HEK293 (cell line): ENCODE data around the gene RNF126.

Experiments used
- CTCF ChIA-PET: fragments of 350-600 bp; formaldehyde crosslinking; extraction: SDS; loops from one replicate; lab custom pipeline; 2021; ENCODE audit warnings: antibody characterized with exemption; lab: Yijun Ruan, JAX
- POLR2A ChIA-PET: fragments of 300-600 bp; formaldehyde crosslinking; extraction: SDS; loops from one replicate; lab custom pipeline; 2020; ENCODE audit warnings: antibody characterized with exemption, inconsistent platforms; lab: Yijun Ruan, JAX
- H3K27ac ChIP-seq: fragments of 200-500 bp; sonication (Bioruptor generic); 2 replicates; pipeline ENCODE4 v1.5.1; 2014; ENCODE audit warnings: low read depth, low read length, control low read depth, inconsistent platforms; ENCODE audit errors: extremely low read depth
- H3K36me3 ChIP-seq, 2 experiments: fragments of 200-500 bp in 1 of 2; sonication (Bioruptor generic) in 1 of 2; 1 replicate in 1 of 2; 2 replicates in 1 of 2; pipeline ENCODE4 v1.5.1; 2014 to 2017; ENCODE audit warnings: inconsistent platforms in 2 of 2, low read length in 2 of 2; ENCODE audit not compliant: control insufficient read depth in 2 of 2, insufficient read depth in 1 of 2
- H3K4me1 ChIP-seq: fragments of 200-500 bp; sonication (Bioruptor generic); 2 replicates; pipeline ENCODE4 v1.5.1; 2014; ENCODE audit warnings: mild to moderate bottlenecking, low read length, inconsistent platforms; ENCODE audit not compliant: control insufficient read depth, insufficient read depth
- H3K4me3 ChIP-seq: 2 replicates; pipeline ENCODE4 v1.5.1; 2011; ENCODE audit warnings: low read depth, mild to moderate bottlenecking, control low read depth, low read length, moderate library complexity
- H3K9me3 ChIP-seq: fragments of 200-500 bp; sonication (Bioruptor generic); 2 replicates; pipeline ENCODE4 v1.5.1; 2014; ENCODE audit warnings: low read depth, low read length, inconsistent platforms; ENCODE audit not compliant: control insufficient read depth, insufficient read depth
- BCL11B ChIP-seq: fragments of 450-650 bp; formaldehyde crosslinking; IDR thresholded peaks from 2 replicates; pipeline ENCODE4 v1.5.1; 2016; ENCODE audit warnings: low read depth, missing biosample characterization, missing genetic modification characterization
- KLF10 ChIP-seq: fragments of 450-650 bp; IDR thresholded peaks from 2 replicates; pipeline ENCODE4 v1.5.1; 2018; ENCODE audit warnings: missing biosample characterization, mild to moderate bottlenecking, missing genetic modification characterization
- KLF17 ChIP-seq: fragments of 450-650 bp; formaldehyde crosslinking; IDR thresholded peaks from 2 replicates; pipeline ENCODE4 v1.5.1; 2016; ENCODE audit warnings: missing biosample characterization, missing genetic modification characterization
- KLF8 ChIP-seq: fragments of 450-650 bp; formaldehyde crosslinking; IDR thresholded peaks from 2 replicates; pipeline ENCODE4 v1.5.1; 2016; ENCODE audit warnings: missing biosample characterization, missing genetic modification characterization
- MEIS1 ChIP-seq: sonication (generic); formaldehyde crosslinking; IDR thresholded peaks from 2 replicates; pipeline ENCODE4 v1.8.1; 2022; ENCODE audit warnings: missing genetic modification reagents, mild to moderate bottlenecking, borderline replicate concordance
- PBX3 ChIP-seq: sonication (generic); formaldehyde crosslinking; IDR thresholded peaks from 2 replicates; pipeline ENCODE4 v1.8.1; 2022; ENCODE audit warnings: mild to moderate bottlenecking, moderate library complexity, missing genetic modification reagents
- TRIM28 ChIP-seq: IDR thresholded peaks from 2 replicates; pipeline ENCODE4 v1.6.1; 2011; ENCODE audit warnings: low read length, control low read depth, borderline replicate concordance
- ZEB2 ChIP-seq: fragments of 450-650 bp; formaldehyde crosslinking; IDR thresholded peaks from 2 replicates; pipeline ENCODE4 v1.5.1; 2016; ENCODE audit warnings: missing biosample characterization, missing genetic modification characterization
- ZNF16 ChIP-seq: fragments of 450-650 bp; formaldehyde crosslinking; IDR thresholded peaks from 2 replicates; pipeline ENCODE4 v1.5.1; 2016; ENCODE audit warnings: low read depth, missing biosample characterization, missing genetic modification characterization
- ZNF280C ChIP-seq: fragments of 450-650 bp; formaldehyde crosslinking; IDR thresholded peaks from 2 replicates; pipeline ENCODE4 v1.5.1; 2016; ENCODE audit warnings: missing biosample characterization, missing genetic modification characterization
- ZNF280D ChIP-seq: fragments of 450-650 bp; formaldehyde crosslinking; IDR thresholded peaks from 2 replicates; pipeline ENCODE4 v1.5.1; 2016; ENCODE audit warnings: missing biosample characterization, missing genetic modification characterization
- ZNF292 ChIP-seq: fragments of 450-650 bp; formaldehyde crosslinking; IDR thresholded peaks from 2 replicates; pipeline ENCODE4 v1.5.1; 2016; ENCODE audit warnings: low read depth, missing biosample characterization, missing genetic modification characterization, borderline replicate concordance
- ZNF341 ChIP-seq: fragments of 450-650 bp; formaldehyde crosslinking; IDR thresholded peaks from 2 replicates; pipeline ENCODE4; 2016; ENCODE audit warnings: low read depth, missing biosample characterization, missing genetic modification characterization
- ZNF350 ChIP-seq: fragments of 450-650 bp; formaldehyde crosslinking; IDR thresholded peaks from 2 replicates; pipeline ENCODE4 v1.5.0; 2017; ENCODE audit warnings: missing biosample characterization, mild to moderate bottlenecking, missing genetic modification characterization
- ZNF366 ChIP-seq: fragments of 450-650 bp; formaldehyde crosslinking; conservative IDR thresholded peaks from 2 replicates; pipeline ENCODE4 v1.5.1; 2016; ENCODE audit warnings: missing biosample characterization, missing genetic modification characterization
- ZNF423 ChIP-seq: fragments of 450-650 bp; formaldehyde crosslinking; IDR thresholded peaks from 2 replicates; pipeline ENCODE4 v1.5.1; 2016; ENCODE audit warnings: missing biosample characterization, missing genetic modification characterization
- ZNF473 ChIP-seq: fragments of 450-650 bp; formaldehyde crosslinking; IDR thresholded peaks from 2 replicates; pipeline ENCODE4 v1.5.1; 2017; ENCODE audit warnings: missing biosample characterization, missing genetic modification characterization
- ZNF488 ChIP-seq: fragments of 450-650 bp; formaldehyde crosslinking; IDR thresholded peaks from 2 replicates; pipeline ENCODE4 v1.5.1; 2016; ENCODE audit warnings: missing biosample characterization, missing genetic modification characterization
- ZNF501 ChIP-seq: fragments of 450-650 bp; formaldehyde crosslinking; IDR thresholded peaks from 2 replicates; pipeline ENCODE4 v1.5.1; 2016; ENCODE audit warnings: missing biosample characterization, missing genetic modification characterization
- ZNF513 ChIP-seq: fragments of 450-650 bp; IDR thresholded peaks from 2 replicates; pipeline ENCODE4 v1.5.1; 2018; ENCODE audit warnings: missing biosample characterization, missing genetic modification characterization
- ZNF580 ChIP-seq: fragments of 450-650 bp; formaldehyde crosslinking; IDR thresholded peaks from 2 replicates; pipeline ENCODE4 v1.5.1; 2016; ENCODE audit warnings: missing biosample characterization, missing genetic modification characterization
- ZNF585B ChIP-seq: fragments of 450-650 bp; formaldehyde crosslinking; IDR thresholded peaks from 2 replicates; pipeline ENCODE4 v1.5.1; 2016; ENCODE audit warnings: missing biosample characterization, missing genetic modification characterization
- ZNF624 ChIP-seq: fragments of 450-650 bp; formaldehyde crosslinking; IDR thresholded peaks from 2 replicates; pipeline ENCODE4 v1.5.1; 2017; ENCODE audit warnings: missing biosample characterization, missing genetic modification characterization
- ZNF785 ChIP-seq: fragments of 450-650 bp; formaldehyde crosslinking; IDR thresholded peaks from 2 replicates; pipeline ENCODE4 v1.5.1; 2016; ENCODE audit warnings: missing biosample characterization, missing genetic modification characterization
- ZNF837 ChIP-seq: fragments of 450-650 bp; formaldehyde crosslinking; IDR thresholded peaks from 2 replicates; pipeline ENCODE4 v1.5.1; 2016; ENCODE audit warnings: missing biosample characterization, missing genetic modification characterization

Gene RNF126

GRCh38 chr19:686589-687297 is 23.7 kb upstream of the RNF126 start:
- POLR2A ChIA-PET = no interaction called here
- CTCF ChIA-PET = no interaction called here
- TF ChIP-seq ZEB2 (tag by site-specific recombination) (no peak), BCL11B (no peak), ZNF292 (no peak), KLF8 (tag by site-specific recombination) (0 out of 2 replicates have a peak, but pooled peaks have one; percentile 22), ZNF280D (tag by site-specific recombination) (0 out of 2 replicates have a peak, but pooled peaks have one; percentile 30), ZNF624 (tag by site-specific recombination) (no peak), ZNF473 (tag by site-specific recombination) (no peak), KLF10 (tag by site-specific recombination) (no peak), ZNF488 (no peak), KLF17 (no peak)

GRCh38 chr19:685454-685931 is 22.5 kb upstream of the RNF126 start:
- Histone ChIP-seq H3K4me3 (no peak overlapping the region), H3K27ac (no peak overlapping the region), H3K9me3 (no peaks in the 10 kb centered on the region), H3K36me3 (no peaks in the 10 kb centered on the region), H3K4me1 (no peaks in the 10 kb centered on the region)
- ChIA-PET POLR2A (no interaction called here), CTCF (no interaction called here)
- TF ChIP-seq ZNF624 (tag by site-specific recombination) (no peak), MEIS1 (CRISPR knock-in tag) (no peak), ZNF350 (no peak), ZNF837 (tag by site-specific recombination) (no peak), TRIM28 (no peak), ZNF423 (no peak), ZNF16 (tag by site-specific recombination) (no peak), ZNF513 (tag by site-specific recombination) (no peak), ZNF280C (tag by site-specific recombination) (no peak), ZNF585B (tag by site-specific recombination) (no peak), ZNF341 (tag by site-specific recombination) (no peak), ZNF366 (no peak), ZEB2 (tag by site-specific recombination) (no peak), ZNF580 (tag by site-specific recombination) (no peak), PBX3 (CRISPR knock-in tag) (no peak), ZNF501 (tag by site-specific recombination) (no peak), ZNF785 (tag by site-specific recombination) (no peak)

More at GRCh38 chr19:686589-687297, 23.7 kb upstream of the RNF126 start:
- Histone ChIP-seq H3K9me3 (no peaks in the 10 kb centered on the region), H3K4me1 (no peaks in the 10 kb centered on the region), H3K4me3 (no peak overlapping the region), H3K27ac (no peak overlapping the region), H3K36me3 (no peaks in the 10 kb centered on the region)
